NOMO-1 treated with dmso at 0.1 percent for 144 hours (cell line): ENCODE measurements around the gene NACAD.

Experiments
- DNase-seq: peaks from one replicate; lab custom pipeline; 2025; ENCODE audit not compliant: unreplicated experiment; lab: John Stamatoyannopoulos, UW

The NACAD gene

DNA sequence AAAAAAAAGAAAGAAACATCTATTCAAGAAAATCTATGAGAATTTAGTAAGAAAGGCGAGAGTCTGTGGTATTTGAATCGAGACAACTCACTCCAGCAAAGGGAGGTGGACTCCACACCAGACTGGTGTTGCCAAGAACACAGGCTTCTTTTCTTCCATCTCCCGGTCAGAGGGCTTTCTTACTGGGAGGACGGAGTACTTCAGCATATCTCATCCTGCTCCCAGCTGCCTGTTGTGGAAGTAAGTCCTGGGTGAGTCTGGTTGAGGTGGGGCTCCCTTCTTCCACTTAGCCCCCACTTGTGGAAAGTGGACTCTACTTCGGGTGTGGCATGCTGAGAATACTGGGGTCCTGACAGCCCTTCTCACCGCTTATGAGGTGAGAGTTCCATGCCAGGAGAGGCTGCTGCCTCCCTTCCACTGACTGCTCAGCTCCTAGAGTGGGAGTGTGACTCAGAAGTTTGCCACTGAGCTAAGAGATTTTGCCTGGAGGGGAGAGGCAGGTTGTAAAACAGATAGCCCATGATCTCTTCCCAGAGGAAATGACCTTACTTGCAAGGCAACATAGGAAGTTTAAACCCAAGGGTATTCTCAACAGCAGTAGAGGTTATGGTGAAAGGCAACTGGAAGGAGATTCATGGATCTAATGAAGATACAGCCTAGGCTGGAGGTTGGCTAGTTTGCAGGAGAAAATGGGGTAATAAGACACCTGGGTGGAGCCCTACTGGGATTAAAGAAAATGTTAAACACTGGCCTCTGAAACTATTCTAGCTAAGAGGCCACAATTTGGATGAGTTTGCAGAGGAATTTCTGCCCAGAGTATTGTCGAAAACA is 3.5 kb upstream of the NACAD start:
- DNase-seq = no peak

GRCh38 chr7:45089341-45089891 is 647 bp upstream of the NACAD start:
- DNase-seq = no peak

- DNase-seq = no peak
Observed at GRCh38 chr7:45088146-45088701, 545 bp downstream of the NACAD start.

- no peak for DNase-seq
Observed at GRCh38 chr7:45087301-45088145, 1.2 kb downstream of the NACAD start.

DNA sequence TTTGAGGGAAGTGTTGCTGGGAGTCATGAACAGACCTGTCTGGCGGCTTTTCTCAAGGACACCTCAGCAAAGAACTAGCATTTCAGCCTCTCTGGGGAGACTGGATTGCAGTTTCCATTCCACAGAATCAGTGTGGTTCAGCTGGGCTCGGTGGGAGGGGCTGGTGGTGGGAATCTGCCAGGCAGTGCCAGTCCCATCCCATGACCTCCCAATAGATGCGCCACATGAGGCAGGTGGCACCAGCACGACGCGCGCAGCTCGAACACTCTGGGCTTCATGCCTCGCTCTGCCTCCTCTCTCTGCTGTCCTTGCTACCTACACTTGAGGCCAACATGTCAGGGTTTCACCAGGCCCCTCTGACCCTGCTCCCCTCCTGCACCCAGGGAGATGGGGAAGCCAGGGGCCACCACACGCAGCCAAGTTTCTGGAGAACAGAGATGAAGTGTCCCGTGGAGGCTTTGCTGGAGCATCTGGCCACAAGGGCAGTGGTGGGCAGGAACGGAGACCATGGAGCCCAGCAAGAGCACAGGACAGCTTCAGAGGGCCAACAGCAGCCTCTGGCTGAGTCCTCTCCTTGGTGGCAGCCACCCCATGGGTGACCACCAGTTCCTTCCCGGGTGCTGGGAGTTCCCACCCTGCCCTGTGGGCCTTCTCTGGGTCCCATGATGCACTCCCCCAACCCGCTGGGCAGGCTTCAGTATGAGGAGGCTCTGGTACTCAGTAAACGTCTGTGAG is 2.3 kb downstream of the NACAD start:
- DNase-seq = no peak

DNA sequence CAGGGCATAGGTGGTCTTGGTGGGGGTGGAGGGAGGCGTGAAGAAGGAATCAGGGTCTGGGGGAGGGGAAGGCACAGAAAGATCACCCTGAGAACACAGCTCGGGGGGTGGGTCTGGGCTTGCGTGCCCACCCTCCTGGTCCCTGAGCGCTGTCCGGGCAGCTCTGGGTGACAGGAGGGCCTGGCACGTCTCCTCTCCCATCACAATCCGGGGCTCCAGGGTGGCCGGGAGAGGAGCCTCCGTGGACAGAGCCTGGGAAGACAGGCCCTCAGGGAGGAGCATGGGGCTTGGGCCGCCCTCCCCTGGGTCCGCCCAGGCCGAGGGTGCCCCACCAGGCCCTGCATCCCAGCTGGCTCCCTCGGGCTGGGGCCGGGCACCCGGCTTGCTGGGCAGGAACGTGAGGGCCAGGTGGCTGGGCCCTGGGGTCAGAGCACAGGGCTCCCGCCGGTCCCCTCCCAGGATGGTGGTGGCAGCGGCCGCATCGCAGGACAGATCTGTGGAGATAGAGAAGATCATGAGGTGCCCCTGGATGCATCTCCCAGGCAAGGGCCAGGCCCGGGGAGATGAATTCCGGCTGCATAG is 3.1 kb downstream of the NACAD start:
- DNase-seq = no peak

- DNase-seq = no peak
Observed at GRCh38 chr7:45084901-45085618, 3.7 kb downstream of the NACAD start.

GRCh38 chr7:45084336-45084735 is 4.4 kb downstream of the NACAD start:
- no peak for DNase-seq

- DNase-seq = no peak
Observed at GRCh38 chr7:45082831-45083331, 5.9 kb downstream of the NACAD start.

- DNase-seq = no peak
Observed at GRCh38 chr7:45082031-45082830, 6.5 kb downstream of the NACAD start.

DNA sequence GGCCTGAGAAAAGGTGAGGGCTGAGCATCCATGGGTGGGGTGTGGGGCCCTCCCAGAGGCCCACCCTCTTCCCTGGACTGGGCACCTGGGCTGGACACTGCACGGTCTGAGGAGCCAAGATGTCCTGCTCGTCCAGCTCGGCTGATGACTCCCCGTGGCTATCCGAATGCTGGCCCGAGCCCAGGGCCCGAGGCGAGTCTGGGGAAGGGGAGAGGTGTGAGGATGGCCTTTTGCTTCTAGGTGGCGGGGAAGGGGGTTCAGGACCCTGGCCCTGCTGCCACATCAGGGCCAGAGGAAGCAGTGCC is 7.1 kb downstream of the NACAD start:
- no peak for DNase-seq

GRCh38 chr7:45080958-45081669 is 7.7 kb downstream of the NACAD start:
- no peak for DNase-seq

GRCh38 chr7:45080265-45080957 is 8.4 kb downstream of the NACAD start:
- no peak for DNase-seq

- no peak for DNase-seq
Observed at GRCh38 chr7:45078125-45078681, 10.6 kb downstream of the NACAD start.

- no peak for DNase-seq
Observed at GRCh38 chr7:45077579-45077978, 11.2 kb downstream of the NACAD start.

DNA sequence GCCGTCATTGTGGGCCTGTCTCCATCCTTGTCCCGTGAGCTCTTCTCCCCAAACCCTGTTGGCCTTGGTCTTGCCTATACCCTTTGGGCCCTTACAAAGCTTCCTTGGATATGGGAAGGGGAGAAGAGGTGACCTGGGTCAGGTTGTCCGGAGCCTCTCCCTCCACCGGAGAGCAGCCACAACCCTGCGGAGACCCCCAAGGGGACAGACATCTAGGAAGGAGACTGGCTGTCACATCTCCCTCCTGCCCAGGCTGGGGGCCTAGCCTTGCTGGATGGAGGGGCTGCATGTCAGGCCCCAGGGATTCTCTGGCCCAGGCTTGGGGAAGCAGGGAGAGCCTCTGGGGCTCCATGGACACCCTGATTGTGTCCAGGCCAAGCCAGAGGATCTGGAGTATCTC is 11.8 kb downstream of the NACAD start:
- DNase-seq = no peak
